RWPE1 (cell line): Measurements from ENCODE around the gene RPL26.

Experiments
- CTCF ChIA-PET: fragments of 350-600 bp; sonication (Branson Sonifier 250); formaldehyde crosslinking; extraction: SDS; loops from one replicate; lab custom pipeline; 2021; lab: Yijun Ruan, JAX
- POLR2A ChIA-PET: fragments of 400-600 bp; formaldehyde crosslinking; extraction: SDS; loops from one replicate; lab custom pipeline; 2020; ENCODE audit warnings: antibody characterized with exemption; ENCODE audit not compliant: low non-redundant PET; lab: Yijun Ruan, JAX
- DNase-seq: peaks from one replicate; pipeline ENCODE4 v3.0.0; 2012; ENCODE audit warnings: low spot score
- H3K27ac ChIP-seq: fragments of 450-650 bp; 2 replicates; pipeline ENCODE4 v1.5.1; 2017
- CTCF ChIP-seq: fragments of 450-650 bp; conservative IDR thresholded peaks from 2 replicates; pipeline ENCODE4 v1.5.1; 2017; ENCODE audit warnings: low read depth, mild to moderate bottlenecking

Gene RPL26

GRCh38 chr17:8339540-8339939 lies 43.5 kb downstream of the RPL26 start, which contains the start of gene ODF4:
Gene ODF4, plus strand, starts transcription at chr17:8339840. Its CDS starts 212 bp downstream, at chr17:8340052.
- DNase-seq, result no peak
- POLR2A ChIA-PET, result interaction anchor here (0.5 kb wide), 1 partner anchor 92 kb away, joined by 3 read pairs; no protein-coding TSS in a partner anchor

GRCh38 chr17:8338753-8339140 lies 44.2 kb downstream of the RPL26 start:
- ChIA-PET CTCF (interaction anchor here (0.5 to 1.0 kb wide), 3 partner anchors 38 to 259 kb away, joined by 3 to 5 read pairs (median 4); partner anchors contain the start of genes CTC1 and KRABD2), POLR2A (no interaction called here)
- no peak for TF ChIP-seq CTCF
- no peak overlapping the region for H3K27ac ChIP-seq
- no peak for DNase-seq

More at GRCh38 chr17:8339540-8339939, 43.5 kb downstream of the RPL26 start, which contains the start of gene ODF4:
- no peak for TF ChIP-seq CTCF
- no peak within 1 kb of the TSS for H3K27ac ChIP-seq
- CTCF ChIA-PET, result no interaction called here

- CTCF ChIA-PET, result interaction anchor here (0.6 to 1.0 kb wide), 4 partner anchors 37 to 366 kb away, joined by 3 to 4 read pairs (median 4); partner anchors contain the start of gene KRABD2
- no peak for TF ChIP-seq CTCF
- DNase-seq, result no peak
- POLR2A ChIA-PET, result no interaction called here
- no peak overlapping the region for H3K27ac ChIP-seq
Measured at GRCh38 chr17:8337802-8338752, 44.9 kb downstream of the RPL26 start.

- H3K27ac ChIP-seq, result no peak overlapping the region
- ChIA-PET CTCF (interaction anchor here (0.6 kb wide), 2 partner anchors 8 to 50 kb away, joined by 3 read pairs; no protein-coding TSS in a partner anchor), POLR2A (no interaction called here)
- no peak for TF ChIP-seq CTCF
- DNase-seq, result no peak
Measured at GRCh38 chr17:8333281-8333680, 49.7 kb downstream of the RPL26 start.

- DNase-seq, result no peak
- POLR2A ChIA-PET, result no interaction called here
- no peak overlapping the region for H3K27ac ChIP-seq
- no peak for TF ChIP-seq CTCF
- CTCF ChIA-PET, result interaction anchor here (0.6 kb wide), 2 partner anchors 49 to 294 kb away, joined by 3 read pairs; partner anchors contain the start of gene ALOX15B
Measured at GRCh38 chr17:8332688-8333087, 50.3 kb downstream of the RPL26 start.

- POLR2A ChIA-PET, result no interaction called here
- no peak for TF ChIP-seq CTCF
- CTCF ChIA-PET, result interaction anchor here (0.6 kb wide), 1 partner anchor 293 kb away, joined by 3 read pairs; the partner anchor contains the start of gene ALOX15B
- H3K27ac ChIP-seq, result no peak overlapping the region
- no peak for DNase-seq
Measured at GRCh38 chr17:8332128-8332527, 50.9 kb downstream of the RPL26 start.
